HepG2 (cell line): ENCODE measurements around the gene TNFSF13. TPM values are rescaled to one million over a fixed set of nuclear protein-coding genes. Genes with fewer than 3 reads are reported as not detected.

Source experiments
- DR1 ChIP-seq: sonication (generic); formaldehyde crosslinking; IDR thresholded peaks from 2 replicates; pipeline ENCODE4 v1.8.0; 2021; ENCODE audit warnings: mild to moderate bottlenecking, missing genetic modification reagents, inconsistent platforms
- HNRNPH1 ChIP-seq: fragments of 200-400 bp; formaldehyde crosslinking; optimal IDR thresholded peaks from 2 replicates; pipeline ENCODE3; 2017; ENCODE audit warnings: mild to moderate bottlenecking, low read depth, low read length
- HOXA3 ChIP-seq: sonication (generic); formaldehyde crosslinking; IDR thresholded peaks from 2 replicates; pipeline ENCODE4 v1.5.0; 2020; ENCODE audit warnings: missing genetic modification reagents
- KDM2A ChIP-seq: sonication (generic); formaldehyde crosslinking; IDR thresholded peaks from 2 replicates; pipeline ENCODE4 v1.4.0; 2020; ENCODE audit warnings: low read depth, missing genetic modification reagents, borderline replicate concordance
- MIXL1 ChIP-seq: IDR thresholded peaks from 2 replicates; pipeline ENCODE4 v1.6.1; 2016
- POGK ChIP-seq: sonication (generic); formaldehyde crosslinking; conservative IDR thresholded peaks from 2 replicates; pipeline ENCODE4 v1.8.0; 2022; ENCODE audit warnings: mild to moderate bottlenecking, moderate library complexity, missing genetic modification reagents
- ZNF280D ChIP-seq: sonication (generic); formaldehyde crosslinking; IDR thresholded peaks from 2 replicates; pipeline ENCODE4 v1.5.1; 2020; ENCODE audit warnings: mild to moderate bottlenecking, missing genetic modification reagents
- ZNF326 ChIP-seq: sonication (generic); formaldehyde crosslinking; IDR thresholded peaks from 2 replicates; pipeline ENCODE4 v1.4.0; 2020; ENCODE audit warnings: missing genetic modification reagents, borderline replicate concordance
- ZNF367 ChIP-seq: sonication (generic); formaldehyde crosslinking; IDR thresholded peaks from 2 replicates; pipeline ENCODE4 v1.4.0; 2020; ENCODE audit warnings: missing genetic modification reagents, borderline replicate concordance
- ZNF460 ChIP-seq: sonication (generic); formaldehyde crosslinking; IDR thresholded peaks from 2 replicates; pipeline ENCODE4 v1.5.1; 2020; ENCODE audit warnings: missing genetic modification reagents, mild to moderate bottlenecking, borderline replicate concordance
- ZNF510 ChIP-seq: sonication (generic); formaldehyde crosslinking; IDR thresholded peaks from 2 replicates; pipeline ENCODE4 v1.4.0; 2020; ENCODE audit warnings: low read depth, mild to moderate bottlenecking, missing genetic modification reagents
- ZNF569 ChIP-seq: sonication (generic); formaldehyde crosslinking; IDR thresholded peaks from 2 replicates; pipeline ENCODE4 v1.5.0; 2020; ENCODE audit warnings: mild to moderate bottlenecking, missing genetic modification reagents, moderate library complexity, borderline replicate concordance
- ZSCAN22 ChIP-seq: sonication (generic); formaldehyde crosslinking; IDR thresholded peaks from 2 replicates; pipeline ENCODE4 v1.4.0; 2020; ENCODE audit warnings: mild to moderate bottlenecking, missing genetic modification reagents
- polyA plus RNA-seq, 8 experiments: library from polyadenylated mRNA; depleted of rRNA in 3 of 8; stranded (reverse) in 7 of 8; unstranded in 1 of 8; fragments of >200 nt; fragmentation: Illumina TruSeq in 4 of 8; extraction: Trizol in 4 of 8; gene quantifications; 2 replicates each; pipeline versions ENCODE4 v1.2.1 to v1.2.3, GENCODE V29; 2011 to 2016; ENCODE audit warnings: low read depth in 4 of 8, missing spikeins in 1 of 8, mixed read lengths in 1 of 8; ENCODE audit not compliant: insufficient read depth in 1 of 8
- total RNA-seq, 5 experiments: library from RNA; depleted of rRNA; stranded (reverse); fragments of >200 nt; fragmentation: Illumina TruSeq; extraction: Trizol; gene quantifications; 2 replicates each; pipeline ENCODE4 v1.2.3, GENCODE V29; 2016; ENCODE audit warnings: low read depth in 1 of 5
- TF ChIP-seq, protein P1 (sequence below): sonication (generic); formaldehyde crosslinking; IDR thresholded peaks from 2 replicates; pipeline ENCODE4 v1.5.1; 2020; ENCODE audit warnings: missing genetic modification reagents, mild to moderate bottlenecking, borderline replicate concordance
- TF ChIP-seq, protein P2 (sequence below): sonication (generic); formaldehyde crosslinking; IDR thresholded peaks from 2 replicates; pipeline ENCODE4 v1.4.0; 2020; ENCODE audit warnings: missing genetic modification reagents, borderline replicate concordance
- TF ChIP-seq, protein P3 (sequence below): sonication (generic); formaldehyde crosslinking; IDR thresholded peaks from 2 replicates; pipeline ENCODE4 v1.4.0; 2020; ENCODE audit warnings: mild to moderate bottlenecking, missing genetic modification reagents

TNFSF13 gene
- total and polyA plus RNA-seq, 2 of the 13 experiments (the other 11 are each of a cell fraction or from before 2014, with no cell fraction given): 2.5 to 3.3 TPM

- TF ChIP-seq, protein P1, sequence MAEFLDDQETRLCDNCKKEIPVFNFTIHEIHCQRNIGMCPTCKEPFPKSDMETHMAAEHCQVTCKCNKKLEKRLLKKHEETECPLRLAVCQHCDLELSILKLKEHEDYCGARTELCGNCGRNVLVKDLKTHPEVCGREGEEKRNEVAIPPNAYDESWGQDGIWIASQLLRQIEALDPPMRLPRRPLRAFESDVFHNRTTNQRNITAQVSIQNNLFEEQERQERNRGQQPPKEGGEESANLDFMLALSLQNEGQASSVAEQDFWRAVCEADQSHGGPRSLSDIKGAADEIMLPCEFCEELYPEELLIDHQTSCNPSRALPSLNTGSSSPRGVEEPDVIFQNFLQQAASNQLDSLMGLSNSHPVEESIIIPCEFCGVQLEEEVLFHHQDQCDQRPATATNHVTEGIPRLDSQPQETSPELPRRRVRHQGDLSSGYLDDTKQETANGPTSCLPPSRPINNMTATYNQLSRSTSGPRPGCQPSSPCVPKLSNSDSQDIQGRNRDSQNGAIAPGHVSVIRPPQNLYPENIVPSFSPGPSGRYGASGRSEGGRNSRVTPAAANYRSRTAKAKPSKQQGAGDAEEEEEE (CRISPR knock-in tag): no peak
- TF ChIP-seq KDM2A (CRISPR knock-in tag) (no peak; the same call in 1 of the 2 replicates), ZNF510 (CRISPR knock-in tag) (no peak), HNRNPH1 (no peak), ZNF367 (CRISPR knock-in tag) (no peak), MIXL1 (CRISPR knock-in tag) (0 out of 2 replicates have a peak, but pooled peaks have one; percentile 28), ZNF569 (CRISPR knock-in tag) (no peak), DR1 (no peak), ZNF326 (CRISPR knock-in tag) (no peak), ZSCAN22 (CRISPR knock-in tag) (no peak), POGK (CRISPR knock-in tag) (no peak), HOXA3 (CRISPR knock-in tag) (0 out of 2 replicates have a peak, but pooled peaks have one; percentile 31), ZNF460 (CRISPR knock-in tag) (no peak), ZNF280D (CRISPR knock-in tag) (no peak)
- TF ChIP-seq, protein P2, sequence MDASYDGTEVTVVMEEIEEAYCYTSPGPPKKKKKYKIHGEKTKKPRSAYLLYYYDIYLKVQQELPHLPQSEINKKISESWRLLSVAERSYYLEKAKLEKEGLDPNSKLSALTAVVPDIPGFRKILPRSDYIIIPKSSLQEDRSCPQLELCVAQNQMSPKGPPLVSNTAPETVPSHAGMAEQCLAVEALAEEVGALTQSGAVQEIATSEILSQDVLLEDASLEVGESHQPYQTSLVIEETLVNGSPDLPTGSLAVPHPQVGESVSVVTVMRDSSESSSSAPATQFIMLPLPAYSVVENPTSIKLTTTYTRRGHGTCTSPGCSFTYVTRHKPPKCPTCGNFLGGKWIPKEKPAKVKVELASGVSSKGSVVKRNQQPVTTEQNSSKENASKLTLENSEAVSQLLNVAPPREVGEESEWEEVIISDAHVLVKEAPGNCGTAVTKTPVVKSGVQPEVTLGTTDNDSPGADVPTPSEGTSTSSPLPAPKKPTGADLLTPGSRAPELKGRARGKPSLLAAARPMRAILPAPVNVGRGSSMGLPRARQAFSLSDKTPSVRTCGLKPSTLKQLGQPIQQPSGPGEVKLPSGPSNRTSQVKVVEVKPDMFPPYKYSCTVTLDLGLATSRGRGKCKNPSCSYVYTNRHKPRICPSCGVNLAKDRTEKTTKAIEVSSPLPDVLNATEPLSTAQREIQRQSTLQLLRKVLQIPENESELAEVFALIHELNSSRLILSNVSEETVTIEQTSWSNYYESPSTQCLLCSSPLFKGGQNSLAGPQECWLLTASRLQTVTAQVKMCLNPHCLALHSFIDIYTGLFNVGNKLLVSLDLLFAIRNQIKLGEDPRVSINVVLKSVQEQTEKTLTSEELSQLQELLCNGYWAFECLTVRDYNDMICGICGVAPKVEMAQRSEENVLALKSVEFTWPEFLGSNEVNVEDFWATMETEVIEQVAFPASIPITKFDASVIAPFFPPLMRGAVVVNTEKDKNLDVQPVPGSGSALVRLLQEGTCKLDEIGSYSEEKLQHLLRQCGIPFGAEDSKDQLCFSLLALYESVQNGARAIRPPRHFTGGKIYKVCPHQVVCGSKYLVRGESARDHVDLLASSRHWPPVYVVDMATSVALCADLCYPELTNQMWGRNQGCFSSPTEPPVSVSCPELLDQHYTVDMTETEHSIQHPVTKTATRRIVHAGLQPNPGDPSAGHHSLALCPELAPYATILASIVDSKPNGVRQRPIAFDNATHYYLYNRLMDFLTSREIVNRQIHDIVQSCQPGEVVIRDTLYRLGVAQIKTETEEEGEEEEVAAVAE: no peak
- TF ChIP-seq, protein P3, sequence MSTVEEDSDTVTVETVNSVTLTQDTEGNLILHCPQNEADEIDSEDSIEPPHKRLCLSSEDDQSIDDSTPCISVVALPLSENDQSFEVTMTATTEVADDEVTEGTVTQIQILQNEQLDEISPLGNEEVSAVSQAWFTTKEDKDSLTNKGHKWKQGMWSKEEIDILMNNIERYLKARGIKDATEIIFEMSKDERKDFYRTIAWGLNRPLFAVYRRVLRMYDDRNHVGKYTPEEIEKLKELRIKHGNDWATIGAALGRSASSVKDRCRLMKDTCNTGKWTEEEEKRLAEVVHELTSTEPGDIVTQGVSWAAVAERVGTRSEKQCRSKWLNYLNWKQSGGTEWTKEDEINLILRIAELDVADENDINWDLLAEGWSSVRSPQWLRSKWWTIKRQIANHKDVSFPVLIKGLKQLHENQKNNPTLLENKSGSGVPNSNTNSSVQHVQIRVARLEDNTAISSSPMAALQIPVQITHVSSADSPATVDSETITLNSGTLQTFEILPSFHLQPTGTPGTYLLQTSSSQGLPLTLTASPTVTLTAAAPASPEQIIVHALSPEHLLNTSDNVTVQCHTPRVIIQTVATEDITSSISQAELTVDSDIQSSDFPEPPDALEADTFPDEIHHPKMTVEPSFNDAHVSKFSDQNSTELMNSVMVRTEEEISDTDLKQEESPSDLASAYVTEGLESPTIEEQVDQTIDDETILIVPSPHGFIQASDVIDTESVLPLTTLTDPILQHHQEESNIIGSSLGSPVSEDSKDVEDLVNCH: no peak
These were observed 7.2 kb upstream of the TNFSF13 start (continued) for GRCh38 chr17:7551396-7551795.
